ENCODE measurements around the gene HDAC7.

GRCh38 chr12:47770086-47770726, 49.5 kb downstream of the HDAC7 start:
- TF ChIP-seq CTCF (conservative IDR thresholded peaks at IDR 0.05 in 1 of 2, IDR thresholded peaks at IDR 0.05 in 1 of 2; ENCODE audit: low read depth in 1 of 2, low read length in 2 of 2), result no peak
- no peak for TF ChIP-seq EZH2 (IDR thresholded peaks at IDR 0.05; ENCODE audit: low read length, missing control alignments)
